ENCODE measurements around the gene THYN1. TPM values are rescaled to one million over a fixed set of nuclear protein-coding genes. Genes with fewer than 3 reads are reported as not detected.
A peak's percentile ranks its signal among the peaks of the same experiment; 100 is the strongest.

Gene THYN1
- total and polyA plus RNA-seq, 2 of the 13 experiments (the other 11 are each of a cell fraction or from before 2014, with no cell fraction given) = 36.1 to 87.6 TPM

DNA sequence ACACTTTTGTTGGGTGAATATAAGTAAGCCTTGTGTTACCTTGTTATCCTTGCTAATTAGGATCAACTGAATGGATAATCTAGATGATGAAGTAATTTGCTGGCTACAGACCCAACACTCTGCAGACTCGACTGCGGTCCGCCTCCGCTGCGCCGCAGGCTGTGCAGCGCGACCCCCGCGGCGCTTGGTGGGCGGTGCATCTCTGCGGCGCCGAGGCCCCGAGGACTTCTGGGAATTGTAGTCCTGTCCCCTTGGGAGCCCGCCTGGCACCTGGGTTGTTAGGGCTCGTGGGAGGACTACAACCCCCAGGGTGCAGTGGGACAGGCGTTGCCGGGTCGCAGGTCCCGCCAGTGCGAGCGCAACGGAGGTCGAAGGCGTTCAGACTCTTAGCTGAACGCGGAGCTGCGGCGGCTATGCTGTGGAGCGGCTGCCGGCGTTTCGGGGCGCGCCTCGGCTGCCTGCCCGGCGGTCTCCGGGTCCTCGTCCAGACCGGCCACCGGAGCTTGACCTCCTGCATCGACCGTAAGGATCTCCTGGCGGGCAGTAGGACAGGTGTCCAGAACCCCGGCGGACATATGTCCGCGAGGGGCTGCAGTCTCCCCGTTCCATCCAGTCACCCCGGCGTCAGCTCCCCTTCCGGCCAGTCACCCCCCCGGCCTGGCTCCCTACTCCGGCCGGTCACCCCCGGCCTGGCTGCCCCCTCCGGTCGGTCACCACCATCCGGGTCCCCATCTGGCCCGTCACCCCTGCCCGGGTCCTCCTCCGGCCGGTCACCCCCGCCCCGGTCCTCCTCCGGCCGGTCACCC lies at the start of gene THYN1, which contains the start of gene ACAD8 (continued):
- TF ChIP-seq ZNF142 (CRISPR knock-in tag; IDR thresholded peaks at IDR 0.05) (no peak), PRDM4 (CRISPR knock-in tag; IDR thresholded peaks at IDR 0.05; ENCODE audit: borderline replicate concordance) (no peak), GTF2F1 (IDR thresholded peaks at IDR 0.05; ENCODE audit: low read length) (no peak), ZNF274 (CRISPR knock-in tag; IDR thresholded peaks at IDR 0.05) (peak; percentile 69; the same call in 1 of the 2 replicates), ZZZ3 (CRISPR knock-in tag; IDR thresholded peaks at IDR 0.05; ENCODE audit: borderline replicate concordance) (peak; percentile 70; the same call in 1 of the 2 replicates), MTF2 (CRISPR knock-in tag; IDR thresholded peaks at IDR 0.05; ENCODE audit: borderline replicate concordance) (0 out of 2 replicates have a peak, but pooled peaks have one; percentile 54), ZFP1 (CRISPR knock-in tag; IDR thresholded peaks at IDR 0.05) (0 out of 2 replicates have a peak, but pooled peaks have one; percentile 32), ZNF317 (CRISPR knock-in tag; IDR thresholded peaks at IDR 0.05) (0 out of 2 replicates have a peak, but pooled peaks have one; percentile 44), ZNF597 (CRISPR knock-in tag; IDR thresholded peaks at IDR 0.05) (no peak), ZNF12 (CRISPR knock-in tag; IDR thresholded peaks at IDR 0.05) (no peak), NFE2L1 (CRISPR knock-in tag; IDR thresholded peaks at IDR 0.05; ENCODE audit: borderline replicate concordance) (no peak), ZNF160 (CRISPR knock-in tag; IDR thresholded peaks at IDR 0.05) (0 out of 2 replicates have a peak, but pooled peaks have one; percentile 35), ZNF251 (CRISPR knock-in tag; IDR thresholded peaks at IDR 0.05) (no peak), ZNF570 (CRISPR knock-in tag; IDR thresholded peaks at IDR 0.05; ENCODE audit: borderline replicate concordance) (no peak), GPN1 (CRISPR knock-in tag; IDR thresholded peaks at IDR 0.05; ENCODE audit: borderline replicate concordance) (no peak), MLLT10 (CRISPR knock-in tag; IDR thresholded peaks at IDR 0.05) (no peak), PLRG1 (conservative IDR thresholded peaks at IDR 0.05) (no peak), ZNF136 (CRISPR knock-in tag; IDR thresholded peaks at IDR 0.05; ENCODE audit: low read depth) (0 out of 2 replicates have a peak, but pooled peaks have one; percentile 84)
- TF ChIP-seq, protein P1, sequence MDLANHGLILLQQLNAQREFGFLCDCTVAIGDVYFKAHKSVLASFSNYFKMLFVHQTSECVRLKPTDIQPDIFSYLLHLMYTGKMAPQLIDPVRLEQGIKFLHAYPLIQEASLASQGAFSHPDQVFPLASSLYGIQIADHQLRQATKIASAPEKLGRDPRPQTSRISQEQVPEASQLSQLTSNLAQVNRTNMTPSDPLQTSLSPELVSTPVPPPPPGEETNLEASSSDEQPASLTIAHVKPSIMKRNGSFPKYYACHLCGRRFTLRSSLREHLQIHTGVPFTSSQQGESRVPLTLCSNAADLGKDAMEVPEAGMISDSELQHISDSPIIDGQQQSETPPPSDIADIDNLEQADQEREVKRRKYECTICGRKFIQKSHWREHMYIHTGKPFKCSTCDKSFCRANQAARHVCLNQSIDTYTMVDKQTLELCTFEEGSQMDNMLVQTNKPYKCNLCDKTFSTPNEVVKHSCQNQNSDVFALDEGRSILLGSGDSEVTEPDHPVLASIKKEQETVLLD (CRISPR knock-in tag; IDR thresholded peaks at IDR 0.05; ENCODE audit: low read depth) = no peak
